Osteocyte (in vitro differentiated cells): ENCODE measurements around the gene PEDS1. TPM values are rescaled to one million over a fixed set of nuclear protein-coding genes. Genes with fewer than 3 reads are reported as not detected.

Source experiments
- DNase-seq: peaks from one replicate; pipeline ENCODE4 v3.0.0; 2021; ENCODE audit warnings: mixed read lengths; ENCODE audit not compliant: unreplicated experiment; ENCODE audit errors: extremely low spot score
- H3K27ac Mint-ChIP-seq: one replicate; pipeline ENCODE4 v1.8.0; 2021; ENCODE audit warnings: mild to moderate bottlenecking, mixed read lengths; ENCODE audit not compliant: unreplicated experiment
- H3K27me3 Mint-ChIP-seq: one replicate; pipeline ENCODE4 v1.8.0; 2021; ENCODE audit warnings: mixed read lengths; ENCODE audit not compliant: unreplicated experiment
- H3K36me3 Mint-ChIP-seq: one replicate; pipeline ENCODE4 v1.8.0; 2021; ENCODE audit warnings: mixed read lengths; ENCODE audit not compliant: unreplicated experiment
- H3K4me1 Mint-ChIP-seq: one replicate; pipeline ENCODE4 v1.8.0; 2021; ENCODE audit warnings: mixed read lengths; ENCODE audit not compliant: unreplicated experiment
- H3K4me3 Mint-ChIP-seq: one replicate; pipeline ENCODE4 v1.8.0; 2021; ENCODE audit warnings: mild to moderate bottlenecking, moderate library complexity, mixed read lengths; ENCODE audit not compliant: unreplicated experiment
- H3K9me3 Mint-ChIP-seq: one replicate; pipeline ENCODE4 v1.8.0; 2021; ENCODE audit warnings: mixed read lengths; ENCODE audit not compliant: unreplicated experiment
- total RNA-seq: library from RNA; stranded (reverse); gene quantifications from 2 replicates; pipeline ENCODE4 v1.2.1, GENCODE V29; 2021
- TF ChIP-seq, protein P1 (sequence below): fragments of 200-600 bp; sonication (generic); IDR thresholded peaks from 2 replicates; pipeline ENCODE4 v1.5.0; 2021; ENCODE audit warnings: antibody characterized with exemption, mild to moderate bottlenecking, moderate library complexity

Gene PEDS1
- total RNA-seq, 1 donor from 2014 or later = 61.2 TPM

DNA sequence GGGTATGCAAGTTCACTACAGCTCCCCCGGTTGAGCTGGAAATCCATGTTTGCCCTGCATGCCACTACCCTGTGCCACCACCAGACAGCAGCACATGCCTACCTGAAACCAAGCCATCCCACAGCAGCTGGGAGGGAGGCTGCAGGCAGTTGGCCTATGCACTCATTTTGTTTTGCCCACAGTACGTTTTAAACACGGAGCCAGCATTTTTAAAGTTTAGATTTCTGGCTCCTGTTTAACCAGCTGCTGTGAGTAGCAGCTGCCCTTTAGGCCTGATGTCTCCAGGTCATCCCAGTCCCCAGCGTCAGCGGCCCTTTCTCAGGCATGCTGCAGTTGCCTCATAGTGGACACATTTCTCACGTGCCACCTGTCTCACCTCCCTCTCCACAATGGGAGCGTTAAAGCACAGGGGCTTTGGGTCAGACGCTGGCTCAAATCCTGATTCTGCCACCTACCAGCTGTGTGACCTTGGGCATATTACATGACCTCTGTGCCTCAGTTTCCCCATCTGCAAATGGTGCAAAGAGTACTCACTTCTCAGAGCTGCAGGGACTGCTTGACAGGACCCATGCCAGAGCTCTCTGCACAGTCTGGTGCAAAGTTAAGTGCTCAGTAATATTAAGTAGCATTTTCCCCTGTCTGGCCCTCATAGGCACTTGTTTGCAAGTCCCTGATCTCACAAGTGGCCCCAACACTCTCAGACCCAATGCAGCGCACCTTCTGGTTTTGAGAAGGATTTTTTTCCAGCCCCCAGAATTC, 32.4 kb downstream of the PEDS1 start:
- no peak overlapping the region for H3K27ac Mint-ChIP-seq

DNA sequence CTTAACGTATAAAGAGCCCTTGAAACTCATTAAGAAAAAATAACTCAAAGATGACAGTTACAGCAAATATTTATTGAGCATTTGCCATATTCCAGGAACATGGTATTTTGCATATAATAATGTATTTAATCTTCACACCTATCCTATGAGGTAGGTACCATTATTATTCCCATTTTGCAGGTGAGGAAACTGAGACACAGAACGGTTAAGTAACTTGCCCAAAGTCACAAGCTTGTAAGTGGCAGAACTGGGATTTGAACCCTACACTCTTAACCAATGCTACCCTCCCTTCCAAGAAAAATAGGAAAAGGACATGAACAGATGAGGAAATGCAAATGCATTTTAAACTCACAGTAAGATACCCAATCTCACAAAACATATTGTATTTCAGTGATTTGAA, 35.3 kb downstream of the PEDS1 start:
- peaks cover 4% of the 10 kb centered on the region for H3K36me3 Mint-ChIP-seq
- H3K9me3 Mint-ChIP-seq = no peaks in the 10 kb centered on the region
- no peaks in the 10 kb centered on the region for H3K27me3 Mint-ChIP-seq
- H3K4me3 Mint-ChIP-seq = no peak overlapping the region
- no peak for DNase-seq
- H3K27ac Mint-ChIP-seq = no peak overlapping the region
- TF ChIP-seq, protein P1, sequence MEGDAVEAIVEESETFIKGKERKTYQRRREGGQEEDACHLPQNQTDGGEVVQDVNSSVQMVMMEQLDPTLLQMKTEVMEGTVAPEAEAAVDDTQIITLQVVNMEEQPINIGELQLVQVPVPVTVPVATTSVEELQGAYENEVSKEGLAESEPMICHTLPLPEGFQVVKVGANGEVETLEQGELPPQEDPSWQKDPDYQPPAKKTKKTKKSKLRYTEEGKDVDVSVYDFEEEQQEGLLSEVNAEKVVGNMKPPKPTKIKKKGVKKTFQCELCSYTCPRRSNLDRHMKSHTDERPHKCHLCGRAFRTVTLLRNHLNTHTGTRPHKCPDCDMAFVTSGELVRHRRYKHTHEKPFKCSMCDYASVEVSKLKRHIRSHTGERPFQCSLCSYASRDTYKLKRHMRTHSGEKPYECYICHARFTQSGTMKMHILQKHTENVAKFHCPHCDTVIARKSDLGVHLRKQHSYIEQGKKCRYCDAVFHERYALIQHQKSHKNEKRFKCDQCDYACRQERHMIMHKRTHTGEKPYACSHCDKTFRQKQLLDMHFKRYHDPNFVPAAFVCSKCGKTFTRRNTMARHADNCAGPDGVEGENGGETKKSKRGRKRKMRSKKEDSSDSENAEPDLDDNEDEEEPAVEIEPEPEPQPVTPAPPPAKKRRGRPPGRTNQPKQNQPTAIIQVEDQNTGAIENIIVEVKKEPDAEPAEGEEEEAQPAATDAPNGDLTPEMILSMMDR = no peak
- H3K4me1 Mint-ChIP-seq = peaks cover 37% of the 10 kb centered on the region

More for the DNA sequence above, 32.4 kb downstream of the PEDS1 start:
- DNase-seq = no peak
- Mint-ChIP-seq H3K27me3 (no peaks in the 10 kb centered on the region), H3K9me3 (no peaks in the 10 kb centered on the region), H3K36me3 (peaks cover 23% of the 10 kb centered on the region), H3K4me1 (peaks cover 15% of the 10 kb centered on the region), H3K4me3 (no peak overlapping the region)
- TF ChIP-seq, protein P1 = peak; percentile 79

DNA sequence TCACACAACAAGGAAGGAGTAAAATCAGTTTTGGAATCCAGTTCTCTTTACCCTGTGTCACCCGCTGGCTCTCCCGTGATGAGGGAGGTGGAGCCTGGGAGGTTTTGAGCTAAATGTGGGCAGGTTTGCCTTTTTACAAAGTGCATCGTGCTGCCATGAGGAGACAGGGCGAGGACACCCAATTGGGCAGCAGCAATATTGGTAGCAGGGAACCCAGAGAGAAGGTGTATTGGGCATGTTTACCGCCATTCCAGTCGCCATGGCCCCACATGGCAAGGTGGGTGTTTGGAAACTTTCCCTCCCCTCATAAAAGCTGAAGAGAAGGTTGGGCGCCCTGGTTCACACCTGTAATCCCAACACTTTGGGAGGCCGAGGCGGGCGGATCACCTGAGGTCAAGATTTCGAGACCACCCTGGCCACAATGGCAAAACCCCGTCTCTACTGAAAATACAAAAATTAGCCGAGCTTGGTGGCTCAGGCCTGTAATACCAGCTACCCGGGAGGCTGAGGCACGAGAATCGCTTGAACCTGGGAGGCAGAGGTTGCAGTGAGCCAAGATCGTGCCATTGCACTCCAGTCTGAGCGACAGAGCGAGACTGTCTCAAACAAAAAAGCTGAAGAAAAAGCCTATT, 37.0 kb downstream of the PEDS1 start:
- no peaks in the 10 kb centered on the region for H3K27me3 Mint-ChIP-seq
- H3K27ac Mint-ChIP-seq = peak overlapping the region; percentile 90

DNA sequence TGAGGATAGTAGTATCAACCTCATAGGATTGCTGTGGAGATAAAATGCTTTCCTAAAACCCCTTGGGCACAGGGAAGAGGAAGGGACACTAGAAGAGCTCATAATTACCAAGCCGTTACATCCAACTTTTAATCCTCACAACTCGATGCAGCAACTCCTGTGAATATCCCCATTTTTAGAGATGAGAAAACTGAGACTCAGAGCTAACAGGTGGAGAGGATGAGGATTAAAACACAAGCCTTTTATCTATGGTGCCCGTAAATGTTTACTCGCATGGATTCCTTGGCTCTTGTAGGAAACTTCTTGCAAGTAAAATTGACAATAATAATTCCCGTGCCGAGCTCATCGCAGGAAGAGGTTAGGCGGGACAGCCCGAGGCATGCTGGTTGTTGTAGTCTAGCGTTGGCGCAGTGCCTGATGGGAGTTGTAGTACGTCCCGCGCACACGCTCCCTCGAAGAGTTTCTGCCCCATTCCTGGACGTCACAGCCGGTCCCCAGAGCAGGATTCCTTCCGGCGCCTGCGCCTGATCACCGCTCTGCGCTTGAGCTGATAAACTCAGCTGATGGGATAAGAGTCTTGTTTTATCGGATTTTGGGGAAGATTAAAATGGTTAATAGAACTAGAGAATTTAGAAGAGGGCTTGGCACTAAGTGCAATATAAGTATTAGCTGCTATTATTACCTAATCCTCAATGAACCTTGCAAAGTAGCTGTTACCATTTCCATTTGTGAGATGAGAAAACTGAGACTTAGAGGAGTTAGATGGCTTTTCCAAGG, 37.7 kb downstream of the PEDS1 start:
- H3K36me3 Mint-ChIP-seq = no peaks in the 10 kb centered on the region
- DNase-seq = peak; percentile 98
- no peaks in the 10 kb centered on the region for H3K9me3 Mint-ChIP-seq
- no peaks in the 10 kb centered on the region for H3K27me3 Mint-ChIP-seq
- TF ChIP-seq, protein P1 = no peak
- H3K4me1 Mint-ChIP-seq = peaks cover 46% of the 10 kb centered on the region
- peak overlapping the region; percentile 90 for H3K27ac Mint-ChIP-seq
- H3K4me3 Mint-ChIP-seq = peak overlapping the region; percentile 81

More for the DNA sequence above, 37.0 kb downstream of the PEDS1 start:
- DNase-seq = no peak
- Mint-ChIP-seq H3K4me1 (peaks cover 46% of the 10 kb centered on the region), H3K36me3 (no peaks in the 10 kb centered on the region), H3K4me3 (peak overlapping the region; percentile 81), H3K9me3 (no peaks in the 10 kb centered on the region)
- TF ChIP-seq, protein P1 = no peak
